HEK293T (cell line): ENCODE measurements around the gene CACNG7.

ENCODE experiments used
- CTCF ChIA-PET: fragments of 350-600 bp; formaldehyde crosslinking; extraction: SDS; loops from one replicate; lab custom pipeline; 2021; ENCODE audit warnings: antibody characterized with exemption, inconsistent platforms; lab: Yijun Ruan, JAX
- POLR2A ChIA-PET: fragments of 350-600 bp; formaldehyde crosslinking; extraction: SDS; loops from one replicate; lab custom pipeline; 2020; ENCODE audit warnings: antibody characterized with exemption, inconsistent platforms; lab: Yijun Ruan, JAX
- DNase-seq: peaks from one replicate; pipeline ENCODE4 v3.0.0; 2012; ENCODE audit warnings: mixed read lengths; ENCODE audit errors: extremely low spot score
- ARNT ChIP-seq: fragments of 450-650 bp; IDR thresholded peaks from 2 replicates; pipeline ENCODE4 v1.6.1; 2017; ENCODE audit warnings: mild to moderate bottlenecking
- BHLHE40 ChIP-seq: fragments of 450-650 bp; IDR thresholded peaks from 2 replicates; pipeline ENCODE4 v1.6.1; 2016; ENCODE audit warnings: mild to moderate bottlenecking, moderate library complexity, borderline replicate concordance
- CTBP1 ChIP-seq: fragments of 450-650 bp; IDR thresholded peaks from 2 replicates; pipeline ENCODE4 v1.6.1; 2016; ENCODE audit warnings: borderline replicate concordance
- ELF4 ChIP-seq: fragments of 450-650 bp; IDR thresholded peaks from 2 replicates; pipeline ENCODE4 v1.6.1; 2017; ENCODE audit warnings: antibody characterized with exemption
- FOXA1 ChIP-seq: fragments of 450-650 bp; IDR thresholded peaks from 2 replicates; pipeline ENCODE4 v1.6.1; 2016; ENCODE audit warnings: mild to moderate bottlenecking
- FOXK2 ChIP-seq: fragments of 450-650 bp; IDR thresholded peaks from 2 replicates; pipeline ENCODE4 v1.6.1; 2016; ENCODE audit warnings: mild to moderate bottlenecking
- FOXM1 ChIP-seq: fragments of 450-650 bp; IDR thresholded peaks from 2 replicates; pipeline ENCODE4 v1.6.1; 2017; ENCODE audit warnings: mild to moderate bottlenecking, borderline replicate concordance
- HDGF ChIP-seq: fragments of 450-650 bp; IDR thresholded peaks from 2 replicates; pipeline ENCODE4 v1.6.1; 2017; ENCODE audit warnings: antibody characterized with exemption, borderline replicate concordance
- L3MBTL2 ChIP-seq: fragments of 450-650 bp; conservative IDR thresholded peaks from 2 replicates; pipeline ENCODE4 v1.6.1; 2016; ENCODE audit warnings: mild to moderate bottlenecking
- LEF1 ChIP-seq: fragments of 450-650 bp; IDR thresholded peaks from 2 replicates; pipeline ENCODE4 v1.6.1; 2017; ENCODE audit warnings: mild to moderate bottlenecking, borderline replicate concordance
- NFRKB ChIP-seq: fragments of 450-650 bp; IDR thresholded peaks from 2 replicates; pipeline ENCODE4 v1.6.1; 2016; ENCODE audit warnings: mild to moderate bottlenecking, moderate library complexity
- SP1 ChIP-seq: fragments of 450-650 bp; IDR thresholded peaks from 2 replicates; pipeline ENCODE4 v1.6.1; 2017
- SUZ12 ChIP-seq: fragments of 450-650 bp; IDR thresholded peaks from 2 replicates; pipeline ENCODE4 v1.6.1; 2016; ENCODE audit warnings: mild to moderate bottlenecking
- TARDBP ChIP-seq: fragments of 450-650 bp; IDR thresholded peaks from 2 replicates; pipeline ENCODE4 v1.6.1; 2016
- ZNF384 ChIP-seq: fragments of 450-650 bp; IDR thresholded peaks from 2 replicates; pipeline ENCODE4 v1.6.1; 2016
- TF ChIP-seq, protein P1 (sequence below): fragments of 450-650 bp; IDR thresholded peaks from 2 replicates; pipeline ENCODE4 v1.6.1; 2016

The CACNG7 gene

DNA sequence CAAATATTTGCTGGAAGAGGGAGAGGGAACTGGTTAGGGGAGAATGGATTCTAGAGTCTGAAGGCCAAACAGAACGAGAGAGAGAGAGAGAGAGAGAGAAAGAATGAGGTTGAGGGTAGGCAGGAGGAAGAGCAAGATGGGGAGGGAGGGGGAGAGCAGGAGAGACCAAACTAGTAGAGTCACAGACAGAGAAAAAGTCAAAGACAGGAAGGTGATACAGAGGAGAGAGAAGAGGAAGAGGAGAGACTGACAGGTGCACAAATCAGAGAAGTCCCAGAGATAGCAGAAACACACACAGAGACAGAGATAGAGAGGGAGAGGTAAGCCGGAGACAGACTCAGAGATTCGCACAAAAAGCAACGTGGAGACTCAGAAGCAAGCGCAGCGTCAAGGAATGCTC lies 76.8 kb downstream of the CACNG7 start:
- TF ChIP-seq CTBP1 (no peak), ELF4 (no peak)
- CTCF ChIA-PET: no interaction called here
- no peak for DNase-seq

DNA sequence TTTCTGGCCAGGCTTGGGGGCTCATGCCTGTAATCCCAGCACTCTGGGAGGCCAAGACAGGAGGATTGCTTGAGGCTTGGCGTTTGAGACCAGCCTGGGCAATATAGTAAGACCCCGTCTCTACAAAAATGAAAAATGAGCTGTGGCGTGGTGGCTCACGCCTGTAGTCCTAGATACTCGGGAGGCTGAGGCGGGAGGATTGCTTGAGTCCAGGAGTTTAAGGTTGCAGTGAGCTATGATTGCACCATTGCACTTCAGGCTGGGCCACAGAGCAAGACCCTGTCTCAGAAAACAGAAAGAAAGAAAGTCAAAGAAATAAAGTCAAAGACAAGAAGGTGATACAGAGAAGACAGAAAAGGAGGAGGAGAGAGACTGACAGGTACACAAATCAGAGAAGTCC lies 79.9 kb downstream of the CACNG7 start:
- DNase-seq: no peak
- no peak for TF ChIP-seq L3MBTL2
- TF ChIP-seq BHLHE40: no peak
- no peak for TF ChIP-seq CTBP1
- no peak for TF ChIP-seq ELF4
- ChIA-PET POLR2A (interaction anchor here (0.7 kb wide), 1 partner anchor 8 kb away, joined by 3 read pairs; no protein-coding TSS in a partner anchor), CTCF (no interaction called here)

More for the DNA sequence above, 76.8 kb downstream of the CACNG7 start:
- POLR2A ChIA-PET: no interaction called here

DNA sequence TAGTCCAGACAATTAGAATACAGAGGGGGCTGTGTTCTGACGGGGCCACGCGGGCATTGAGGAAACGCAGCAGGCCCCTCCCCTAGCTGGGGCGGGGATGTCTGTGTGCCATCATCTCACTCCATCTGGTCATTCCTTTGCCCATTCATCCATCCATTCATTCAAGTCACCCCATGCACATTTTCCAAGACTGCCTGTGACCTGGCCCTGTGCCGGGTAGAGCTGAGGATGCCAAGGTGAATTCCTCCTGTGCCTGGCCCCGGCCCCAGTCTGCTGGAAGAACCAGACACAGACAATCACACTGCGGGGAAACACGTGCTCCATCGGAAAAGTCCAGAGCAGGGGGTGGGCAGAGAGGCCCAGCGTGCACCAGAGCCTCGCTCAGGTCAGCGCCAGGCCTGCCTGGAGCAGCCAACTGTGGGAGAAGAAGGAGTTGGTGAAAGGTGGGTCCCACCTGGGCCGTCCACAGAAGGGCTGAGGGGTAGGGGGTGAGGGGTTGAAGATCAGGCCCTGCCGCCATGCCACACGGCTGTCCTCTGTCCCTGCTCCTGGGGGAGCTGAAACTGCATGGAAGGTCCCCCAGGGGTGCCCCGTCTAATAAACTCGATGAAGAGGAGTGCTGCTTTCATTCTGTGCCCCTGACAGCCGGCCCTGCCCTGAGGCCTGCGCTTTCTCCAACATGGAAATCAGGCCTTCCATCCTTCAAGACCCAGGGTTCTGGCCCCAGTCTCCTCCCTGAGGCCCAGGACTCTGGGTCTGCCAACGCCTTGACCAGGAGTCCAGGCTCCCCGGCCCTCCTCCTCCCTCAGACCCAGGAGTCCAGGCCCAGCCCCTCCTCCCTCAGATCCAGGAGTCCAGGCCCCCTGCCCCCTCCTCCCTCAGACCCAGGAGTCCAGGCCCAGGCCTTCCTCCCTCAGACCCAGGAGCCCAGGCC lies 80.8 kb downstream of the CACNG7 start:
- TF ChIP-seq TARDBP: no peak
- TF ChIP-seq BHLHE40: no peak
- TF ChIP-seq NFRKB: no peak
- TF ChIP-seq CTBP1: no peak
- TF ChIP-seq FOXK2: no peak
- no peak for TF ChIP-seq FOXM1
- TF ChIP-seq LEF1: no peak
- TF ChIP-seq ELF4: no peak
- TF ChIP-seq HDGF: no peak
- TF ChIP-seq L3MBTL2: no peak
- TF ChIP-seq, protein P1, sequence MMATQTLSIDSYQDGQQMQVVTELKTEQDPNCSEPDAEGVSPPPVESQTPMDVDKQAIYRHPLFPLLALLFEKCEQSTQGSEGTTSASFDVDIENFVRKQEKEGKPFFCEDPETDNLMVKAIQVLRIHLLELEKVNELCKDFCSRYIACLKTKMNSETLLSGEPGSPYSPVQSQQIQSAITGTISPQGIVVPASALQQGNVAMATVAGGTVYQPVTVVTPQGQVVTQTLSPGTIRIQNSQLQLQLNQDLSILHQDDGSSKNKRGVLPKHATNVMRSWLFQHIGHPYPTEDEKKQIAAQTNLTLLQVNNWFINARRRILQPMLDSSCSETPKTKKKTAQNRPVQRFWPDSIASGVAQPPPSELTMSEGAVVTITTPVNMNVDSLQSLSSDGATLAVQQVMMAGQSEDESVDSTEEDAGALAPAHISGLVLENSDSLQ: no peak
- no peak for DNase-seq
- ChIA-PET CTCF (no interaction called here), POLR2A (interaction anchor here (0.7 kb wide), 1 partner anchor 9 kb away, joined by 3 read pairs; no protein-coding TSS in a partner anchor)

DNA sequence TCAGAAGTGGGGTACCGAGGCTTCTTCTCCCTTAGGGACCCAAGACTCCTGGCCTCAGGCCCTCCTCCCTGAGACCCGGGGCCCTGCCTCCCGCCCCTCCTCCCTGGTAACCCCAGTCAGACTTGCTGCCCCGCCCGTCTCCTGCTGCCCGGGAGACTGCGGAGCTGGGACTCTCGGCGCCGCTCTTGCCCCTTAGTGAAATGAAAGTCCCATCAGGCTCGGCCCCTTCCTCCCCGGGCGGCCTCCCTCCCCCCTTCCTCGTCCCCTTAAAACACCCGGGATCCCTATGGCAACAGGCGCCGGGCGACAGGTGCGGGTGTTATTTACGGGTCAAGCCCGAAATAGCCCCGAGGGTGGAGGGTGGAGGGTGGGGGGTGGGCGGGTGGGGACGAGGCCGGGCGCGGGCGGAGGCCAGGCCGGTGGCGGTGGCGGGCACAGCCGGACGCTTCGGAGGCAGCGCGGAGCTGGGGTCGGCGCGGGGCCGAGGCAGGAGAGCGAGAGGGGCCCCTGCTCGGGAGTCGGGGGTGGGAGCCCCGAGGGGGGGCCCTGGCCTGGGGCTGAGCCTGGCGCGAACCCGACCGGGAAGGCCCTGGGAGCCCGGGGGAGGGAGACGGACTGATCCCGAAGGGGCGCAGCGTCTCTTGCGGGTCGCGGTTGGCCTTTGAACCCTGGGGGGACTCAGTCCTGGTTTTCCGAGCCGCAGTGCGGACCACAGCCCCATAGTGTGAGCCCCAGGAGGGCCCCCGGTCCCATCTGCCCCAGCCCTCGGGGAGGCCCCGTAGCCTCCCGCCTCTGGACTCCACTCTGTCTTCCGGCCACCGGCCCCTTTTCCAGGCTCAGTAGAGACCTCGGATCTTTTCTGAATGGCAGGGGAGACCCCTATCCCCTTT lies 82.4 kb downstream of the CACNG7 start, which contains the start of gene CACNG6:
TSS of gene CACNG6 (plus strand) at position 414 of the 890 bp plus-strand sequence. CDS start 1,241 bp downstream, outside the sequence.
- TF ChIP-seq, protein P1: peak; percentile 59
- no peak for TF ChIP-seq L3MBTL2
- ChIA-PET CTCF (no interaction called here), POLR2A (interaction anchor here (1.0 to 3.2 kb wide), 2 partner anchors 11 to 23 kb away, joined by 3 to 18 read pairs; no protein-coding TSS in a partner anchor)
- peak; percentile 49 for DNase-seq

DNA sequence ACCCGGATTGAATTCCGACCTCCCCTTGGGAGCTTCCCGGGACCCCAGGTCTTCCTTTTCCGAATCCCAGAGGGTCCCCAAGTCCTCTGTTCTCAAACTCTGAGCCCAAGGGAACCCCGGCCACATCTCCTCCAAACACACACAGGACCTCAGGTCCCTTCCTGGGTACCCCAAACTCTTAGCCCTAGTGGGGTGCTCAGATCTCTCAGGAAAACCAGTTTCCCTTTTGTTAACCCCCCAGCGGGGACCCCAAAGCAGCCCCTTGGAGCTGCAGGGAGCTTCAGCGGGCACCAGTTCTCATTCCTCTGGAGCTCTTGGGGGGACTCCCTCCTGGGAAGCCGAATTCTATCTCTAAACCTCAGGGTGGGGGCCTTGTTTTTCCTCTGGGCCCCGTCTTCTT lies 83.1 kb downstream of the CACNG7 start:
- TF ChIP-seq ARNT: no peak
- TF ChIP-seq LEF1: no peak
- no peak for TF ChIP-seq L3MBTL2
- TF ChIP-seq BHLHE40: no peak
- TF ChIP-seq, protein P1: no peak
- TF ChIP-seq FOXK2: no peak
- no peak for TF ChIP-seq FOXM1
- no peak for TF ChIP-seq FOXA1
- TF ChIP-seq ELF4: no peak
- TF ChIP-seq CTBP1: no peak
- no peak for TF ChIP-seq TARDBP
- TF ChIP-seq SP1: no peak
- TF ChIP-seq ZNF384: no peak
- no peak for TF ChIP-seq NFRKB
- no peak for TF ChIP-seq HDGF
- no peak for TF ChIP-seq SUZ12
- ChIA-PET POLR2A (interaction anchor here (3.2 kb wide), 1 partner anchor 12 kb away, joined by 18 read pairs; no protein-coding TSS in a partner anchor), CTCF (no interaction called here)
- no peak for DNase-seq

DNA sequence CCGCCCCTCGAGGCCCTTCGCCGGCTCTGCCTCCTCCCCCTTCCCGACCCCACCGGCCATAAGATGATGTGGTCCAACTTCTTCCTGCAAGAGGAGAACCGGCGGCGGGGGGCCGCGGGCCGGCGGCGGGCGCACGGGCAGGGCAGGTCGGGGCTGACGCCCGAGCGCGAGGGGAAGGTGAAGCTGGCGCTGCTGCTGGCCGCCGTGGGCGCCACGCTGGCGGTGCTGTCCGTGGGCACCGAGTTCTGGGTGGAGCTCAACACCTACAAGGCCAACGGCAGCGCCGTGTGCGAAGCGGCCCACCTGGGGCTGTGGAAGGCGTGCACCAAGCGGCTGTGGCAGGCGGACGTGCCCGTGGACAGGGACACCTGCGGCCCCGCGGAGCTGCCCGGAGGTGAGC lies 83.7 kb downstream of the CACNG7 start:
- CTCF ChIA-PET: no interaction called here
- POLR2A ChIA-PET: interaction anchor here (3.2 kb wide), 1 partner anchor 12 kb away, joined by 18 read pairs; no protein-coding TSS in a partner anchor

More for the DNA sequence above, 83.7 kb downstream of the CACNG7 start:
- TF ChIP-seq ZNF384: no peak
- TF ChIP-seq SP1: no peak
- TF ChIP-seq BHLHE40: no peak
- DNase-seq: no peak
